ENCODE measurements around the gene GLRA1. TPM values are rescaled to one million over a fixed set of nuclear protein-coding genes. Genes with fewer than 3 reads are reported as not detected.

GLRA1 gene
- polyA plus RNA-seq, 3 donors = not detected

DNA sequence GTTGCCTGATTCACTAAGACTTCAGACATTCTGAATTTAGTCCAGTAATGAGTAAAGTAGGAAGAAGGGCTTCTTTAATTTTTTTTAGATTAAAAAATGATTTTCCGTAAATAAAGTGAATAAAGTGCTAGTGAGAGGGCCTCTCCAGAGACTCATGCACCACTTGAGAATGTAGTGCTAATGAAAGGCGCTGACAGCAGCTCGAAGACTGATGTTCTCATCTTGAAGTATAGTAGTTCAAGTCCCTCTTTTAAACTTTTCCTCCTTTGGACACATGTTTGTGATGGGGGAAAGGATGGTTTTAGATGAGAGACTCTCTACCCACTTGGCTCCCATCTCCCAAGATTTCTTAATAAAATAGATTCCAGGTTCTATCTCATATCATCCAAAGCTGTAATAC, 104.4 kb downstream of the GLRA1 start:
- Histone ChIP-seq H3K9ac (ENCODE audit: insufficient read depth, low read length, poor library complexity, severe bottlenecking) (no peak overlapping the region), H3K4me1 (ENCODE audit: control insufficient read depth in 1 of 2, insufficient read depth in 2 of 2, low read length in 2 of 2) (no peaks in the 10 kb centered on the region), H3K36me3 (replicated peaks in 1 of 2; ENCODE audit: control insufficient read depth in 1 of 2, insufficient read depth in 2 of 2, low read length in 2 of 2) (peaks cover 0 to 5% of the 10 kb centered on the region in 2 donors), H3K79me2 (ENCODE audit: insufficient read depth, low read length) (no peaks in the 10 kb centered on the region), H3K9me3 (replicated peaks in 1 of 2; ENCODE audit: control insufficient read depth in 1 of 2, insufficient read depth in 1 of 2, low read length in 2 of 2) (no peaks in the 10 kb centered on the region), H2AFZ (ENCODE audit: insufficient read depth, low read depth, low read length, poor library complexity, severe bottlenecking) (no peak overlapping the region), H3K27me3 (ENCODE audit: control insufficient read depth in 2 of 2, insufficient read depth in 2 of 2, low read length in 2 of 2) (no peaks in the 10 kb centered on the region), H3K27ac (ENCODE audit: low read depth in 1 of 2, low read length in 2 of 2) (no peak overlapping the region), H3K4me3 (replicated peaks in 1 of 3; ENCODE audit: low read depth in 2 of 3, low read length in 3 of 3) (no peak overlapping the region), H4K20me1 (ENCODE audit: insufficient read depth, low read length) (no peaks in the 10 kb centered on the region), H3K4me2 (replicated peaks; ENCODE audit: extremely low read depth, low read length, poor library complexity, severe bottlenecking) (no peak overlapping the region)
- Mint-ChIP-seq H3K4me3 (no peak overlapping the region), H3K27me3 (ENCODE audit: low read depth in 3 of 3) (no peaks in the 10 kb centered on the region), H3K36me3 (peaks cover 6 to 11% of the 10 kb centered on the region in 2 donors), H3K4me1 (peaks cover 4% of the 10 kb centered on the region), H3K9me3 (no peaks in the 10 kb centered on the region), H3K27ac (no peak overlapping the region)
- WGBS (ENCODE audit: insufficient coverage) = 86% methylated on average over 1 of the region's 3 CpGs
- intact Hi-C loops (cut with micrococcal nuclease) = loop anchor here in 1 of 2 donors (10.0 kb wide), 1 partner anchor 685 kb away; no protein-coding TSS in a partner anchor
- DNase-seq = no peak
- no peak for TF ChIP-seq CTCF (IDR thresholded peaks at IDR 0.05)

DNA sequence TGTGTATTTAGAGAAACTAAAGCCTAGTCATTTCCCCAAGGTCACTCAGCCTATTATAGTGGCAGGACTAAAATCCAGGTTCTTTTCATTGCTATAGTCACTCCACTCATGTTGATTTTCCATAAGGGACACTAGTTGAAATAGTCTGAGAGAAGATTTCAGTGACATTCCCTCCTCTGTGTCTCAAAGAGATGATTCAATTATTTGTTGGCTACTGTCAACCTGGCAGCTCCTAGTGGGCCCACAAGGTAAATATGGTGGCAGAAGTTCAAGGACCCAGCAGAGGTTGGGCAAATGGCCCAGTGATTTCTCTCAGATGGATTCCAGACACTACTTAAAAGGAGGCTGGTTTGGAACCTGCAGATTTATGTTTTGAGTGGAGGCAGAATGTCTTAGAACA, 104.8 kb downstream of the GLRA1 start:
- Mint-ChIP-seq H3K4me1 (peaks cover 4% of the 10 kb centered on the region), H3K27ac (no peak overlapping the region)
- intact Hi-C loops (cut with micrococcal nuclease) = loop anchor here in 1 of 2 donors (10.0 kb wide), 1 partner anchor 685 kb away; no protein-coding TSS in a partner anchor

More for the DNA sequence above, 104.8 kb downstream of the GLRA1 start:
- Mint-ChIP-seq H3K36me3 (peaks cover 7 to 10% of the 10 kb centered on the region in 2 donors), H3K4me3 (no peak overlapping the region), H3K27me3 (ENCODE audit: low read depth in 3 of 3) (no peaks in the 10 kb centered on the region), H3K9me3 (no peaks in the 10 kb centered on the region)
- peaks cover 0 to 9% of the 10 kb centered on the region in 2 donors for H3K36me3 ChIP-seq (replicated peaks in 1 of 2; ENCODE audit: control insufficient read depth in 1 of 2, insufficient read depth in 2 of 2, low read length in 2 of 2)
- DNase-seq = no peak
- no peak overlapping the region for H2AFZ ChIP-seq (ENCODE audit: insufficient read depth, low read depth, low read length, poor library complexity, severe bottlenecking)
- no peaks in the 10 kb centered on the region for H3K79me2 ChIP-seq (ENCODE audit: insufficient read depth, low read length)
- no peaks in the 10 kb centered on the region for H3K9me3 ChIP-seq (replicated peaks in 1 of 2; ENCODE audit: control insufficient read depth in 1 of 2, insufficient read depth in 1 of 2, low read length in 2 of 2)
- no peak for TF ChIP-seq CTCF (IDR thresholded peaks at IDR 0.05)
- no peak overlapping the region for H3K9ac ChIP-seq (ENCODE audit: insufficient read depth, low read length, poor library complexity, severe bottlenecking)
- no peaks in the 10 kb centered on the region for H4K20me1 ChIP-seq (ENCODE audit: insufficient read depth, low read length)
- no peaks in the 10 kb centered on the region for H3K4me1 ChIP-seq (ENCODE audit: control insufficient read depth in 1 of 2, insufficient read depth in 2 of 2, low read length in 2 of 2)
- H3K4me2 ChIP-seq (replicated peaks; ENCODE audit: extremely low read depth, low read length, poor library complexity, severe bottlenecking) = no peak overlapping the region
- no peak overlapping the region for H3K27ac ChIP-seq (ENCODE audit: low read depth in 1 of 2, low read length in 2 of 2)
- H3K4me3 ChIP-seq (replicated peaks in 1 of 3; ENCODE audit: low read depth in 2 of 3, low read length in 3 of 3) = no peak overlapping the region
- H3K27me3 ChIP-seq (ENCODE audit: control insufficient read depth in 2 of 2, insufficient read depth in 2 of 2, low read length in 2 of 2) = no peaks in the 10 kb centered on the region
